GM12878 (cell line): ENCODE data around the gene TUBB4B. TPM values are rescaled to one million over a fixed set of nuclear protein-coding genes. Genes with fewer than 3 reads are reported as not detected.

Experiments used
- ATAC-seq: fragments of 200-7000 bp; cut with Tn5 transposase; 3 replicates; pipeline ENCODE4 v1.9.1; 2020; ENCODE audit warnings: mild to moderate bottlenecking, moderate library complexity
- BruUV-seq: library from RNA; stranded (reverse); fragments of 400-500 nt; replicated peaks from 2 replicates; lab custom pipeline; 2021; lab: Mats Ljungman, UMichigan
- CTCF ChIA-PET: fragments of 300-600 bp; sonication (Branson Sonifier 250); formaldehyde crosslinking; extraction: SDS; loops from one replicate; lab custom pipeline; 2021; ENCODE audit warnings: inconsistent platforms; lab: Yijun Ruan, JAX
- POLR2A ChIA-PET: fragments of 350-600 bp; formaldehyde crosslinking; extraction: SDS; loops from one replicate; lab custom pipeline; 2021; ENCODE audit warnings: inconsistent platforms; lab: Charles Lee
- RAD21 ChIA-PET: fragments of 300-600 bp; sonication (Branson Sonifier 250); formaldehyde crosslinking; loops from one replicate; lab custom pipeline; 2023; ENCODE audit warnings: antibody characterized with exemption; ENCODE audit not compliant: unreplicated experiment; lab: Charles Lee
- SMC1A ChIA-PET: fragments of 300-600 bp; sonication (Branson Sonifier 250); formaldehyde crosslinking; loops from one replicate; lab custom pipeline; 2023; ENCODE audit not compliant: unreplicated experiment, uncharacterized antibody; lab: Charles Lee
- DNase-seq: peaks from one replicate; pipeline ENCODE4 v3.0.0-alpha.2; 2011; ENCODE audit warnings: low read depth, low spot score
- FAIRE-seq: peaks from 3 replicates; lab custom pipeline; 2011; peaks lifted over from hg19 to GRCh38; lab: Jason Lieb, UNC
- H2AFZ ChIP-seq: 2 replicates; pipeline ENCODE4 v1.6.0; 2011; ENCODE audit warnings: low read depth, low read length, control low read depth; ENCODE audit not compliant: control insufficient read depth
- H3K27ac ChIP-seq: 2 replicates; pipeline ENCODE4 v1.5.1; 2011; ENCODE audit warnings: control low read depth; ENCODE audit not compliant: control insufficient read depth, insufficient read depth
- H3K27me3 ChIP-seq, 2 experiments: replicated peaks in 1 of 2; 2 replicates each; pipeline versions ENCODE4 v1.6.0 to v1.6.1; 2011; ENCODE audit warnings: low read length in 1 of 2; ENCODE audit not compliant: control insufficient read depth in 2 of 2, insufficient read depth in 2 of 2
- H3K36me3 ChIP-seq, 2 experiments: 2 replicates each; pipeline ENCODE4 v1.5.1; 2011; ENCODE audit warnings: low read length in 1 of 2; ENCODE audit not compliant: control insufficient read depth in 2 of 2, insufficient read depth in 2 of 2
- H3K4me1 ChIP-seq: 2 replicates; pipeline ENCODE4 v1.6.1; 2011; ENCODE audit warnings: mild to moderate bottlenecking, low read length, moderate library complexity, mixed read lengths; ENCODE audit not compliant: control insufficient read depth, insufficient read depth
- H3K4me2 ChIP-seq: 2 replicates; pipeline ENCODE4 v1.6.0; 2011; ENCODE audit warnings: control low read depth; ENCODE audit not compliant: control insufficient read depth, insufficient read depth
- H3K4me3 ChIP-seq: fragments of 200-600 bp; sonication (generic); 2 replicates; pipeline ENCODE4 v1.5.1; 2016
- H3K79me2 ChIP-seq: 2 replicates; pipeline ENCODE4 v1.6.0; 2011; ENCODE audit warnings: low read length; ENCODE audit not compliant: control insufficient read depth, insufficient read depth
- H3K9ac ChIP-seq: 2 replicates; pipeline ENCODE4 v1.8.0; 2011; ENCODE audit warnings: low read length, control low read depth, mixed read lengths; ENCODE audit not compliant: control insufficient read depth, insufficient read depth
- H3K9me3 ChIP-seq: replicated peaks from 3 replicates; pipeline ENCODE4 v1.5.1; 2011; ENCODE audit warnings: mild to moderate bottlenecking, low read length; ENCODE audit not compliant: control insufficient read depth, insufficient read depth
- H4K20me1 ChIP-seq: 2 replicates; pipeline ENCODE4 v1.6.0; 2011; ENCODE audit not compliant: control insufficient read depth, insufficient read depth
- ASH2L ChIP-seq: fragments of 300-600, 200-600 bp; sonication (generic); IDR thresholded peaks from 2 replicates; pipeline ENCODE4 v1.6.1; 2017; ENCODE audit warnings: low read depth, mild to moderate bottlenecking, borderline replicate concordance
- MEF2A ChIP-seq: IDR thresholded peaks from 2 replicates; pipeline ENCODE4 v1.6.1; 2011; ENCODE audit warnings: low read depth, mild to moderate bottlenecking, low read length, moderate library complexity; ENCODE audit not compliant: insufficient read depth
- NRF1 ChIP-seq: conservative IDR thresholded peaks from 2 replicates; pipeline ENCODE4 v1.6.1; 2011; ENCODE audit warnings: mild to moderate bottlenecking, low read depth, low read length, improper control_type of control experiment
- SPI1 ChIP-seq: IDR thresholded peaks from 2 replicates; pipeline ENCODE4 v1.6.1; 2011; ENCODE audit warnings: low read depth, mild to moderate bottlenecking, low read length, moderate library complexity, borderline replicate concordance; ENCODE audit not compliant: insufficient read depth
- SUZ12 ChIP-seq: fragments of 200-600 bp; sonication (generic); IDR thresholded peaks from one replicate; pipeline ENCODE4 v1.6.1; 2018; ENCODE audit warnings: antibody characterized with exemption, mild to moderate bottlenecking; ENCODE audit not compliant: unreplicated experiment
- WGBS: methylation state at CpG from one replicate; pipeline ENCODE4 v1.1.6; 2016; ENCODE audit warnings: low lambda C conversion rate; ENCODE audit not compliant: insufficient replicate concordance, insufficient coverage; ENCODE audit errors: missing lambda C conversion rate; 5-methylcytosine and 5-hydroxymethylcytosine counted together
- in situ Hi-C: fragments of 300-500 bp; cut with MboI; formaldehyde crosslinking; loops from 9 replicates; pipeline ENCODE4 v1.14.3; 2018; ENCODE audit warnings: mixed read lengths
- intact Hi-C: fragments of 100-400 bp; cut with micrococcal nuclease; formaldehyde crosslinking; loops from one replicate; pipeline ENCODE4 v1.14.2; 2022; ENCODE audit not compliant: unreplicated experiment
- polyA plus RNA-seq, 11 experiments: library from polyadenylated mRNA; depleted of rRNA in 4 of 11; unstranded in 6 of 11; stranded (reverse) in 5 of 11; fragments of >200 nt; fragmentation: Nextera tagmentation in 4 of 11; fragmentation: Illumina TruSeq in 1 of 11; extraction: Ambion mirVana in 4 of 11; extraction: Trizol in 1 of 11; gene quantifications; 1 replicate in 1 of 11; 2 replicates in 10 of 11; pipeline versions ENCODE4 v1.2.1 to v1.2.3, GENCODE V29; 2011 to 2016; ENCODE audit warnings: inconsistent platforms in 2 of 11, missing spikeins in 2 of 11, low read depth in 1 of 11
- total RNA-seq, 4 experiments: library from RNA; depleted of rRNA in 3 of 4; stranded (reverse); fragments of >200 nt in 3 of 4; fragmentation: Illumina TruSeq in 1 of 4; extraction: Trizol in 1 of 4; gene quantifications; 2 replicates each; pipeline versions ENCODE4 v1.2.1 to v1.2.3, GENCODE V29; 2013 to 2021

Gene TUBB4B
- total and polyA plus RNA-seq, 10 of the 15 experiments (the other 5 are each of a cell fraction or from before 2014, with no cell fraction given), result 23.0 to 532 (median 254) TPM

DNA sequence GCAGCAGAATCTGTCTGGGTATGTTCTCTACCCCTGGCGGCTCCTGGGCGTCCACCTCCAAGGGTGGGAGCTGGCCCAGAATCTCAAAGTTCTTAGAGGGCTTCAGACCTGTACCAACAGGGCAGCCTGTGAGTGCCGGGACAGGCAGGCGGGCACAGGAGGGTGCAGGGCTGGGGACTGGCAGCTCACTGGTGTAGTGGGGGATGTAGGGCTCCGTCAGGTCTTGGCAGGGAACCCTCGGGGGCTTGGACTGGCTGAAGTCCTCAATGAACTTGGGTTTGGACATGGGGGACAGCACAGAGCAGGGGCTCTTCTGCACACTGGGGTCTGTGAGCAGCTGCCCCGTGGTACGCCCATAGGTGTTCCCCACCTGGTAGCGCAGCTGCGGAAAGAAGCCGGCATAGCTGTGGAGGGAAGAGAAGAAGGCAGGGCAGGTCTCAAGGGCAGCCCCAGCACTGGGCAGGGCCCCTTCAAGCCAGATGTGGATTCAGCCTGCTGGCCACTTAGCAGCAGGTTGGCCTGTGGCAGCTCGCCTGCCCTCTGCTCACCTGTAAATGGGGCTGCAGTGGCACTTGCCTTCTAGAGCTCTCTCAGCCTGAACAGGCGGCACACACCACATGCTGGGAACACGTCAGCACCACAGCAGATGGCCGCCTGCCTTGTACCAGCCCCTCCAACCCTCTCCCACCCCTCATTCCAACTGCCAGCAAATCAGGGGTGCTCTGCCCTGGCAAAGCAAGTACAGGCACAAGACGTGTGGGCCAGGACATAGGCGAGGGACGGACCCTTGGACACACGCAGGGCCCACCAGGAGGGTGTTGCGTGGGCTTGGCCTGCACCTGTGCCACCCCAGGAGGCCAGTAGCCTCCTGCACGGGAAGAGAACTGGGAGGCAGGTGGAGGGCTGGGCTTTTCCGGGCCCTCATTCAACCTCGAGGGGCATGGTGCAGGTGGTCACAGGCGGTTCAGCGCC, 4.6 kb downstream of the TUBB4B start:
- Histone ChIP-seq H3K9ac (no peak overlapping the region), H3K79me2 (peaks cover 24% of the 10 kb centered on the region), H2AFZ (no peak overlapping the region), H3K4me2 (no peak overlapping the region), H3K4me1 (peaks cover 19% of the 10 kb centered on the region), H3K27ac (no peak overlapping the region), H3K27me3 (no peaks in the 10 kb centered on the region), H3K36me3 (peaks cover 8 to 14% of the 10 kb centered on the region in 2 experiments), H3K9me3 (no peaks in the 10 kb centered on the region), H3K4me3 (no peak overlapping the region), H4K20me1 (peaks cover 4% of the 10 kb centered on the region; the same call in 1 of the 2 replicates)
- in situ Hi-C loops, result no loop called here
- intact Hi-C loops, result no loop called here
- ChIA-PET CTCF (no interaction called here), RAD21 (no interaction called here), SMC1A (no interaction called here), POLR2A (no interaction called here)
- no peak for DNase-seq
- TF ChIP-seq SPI1, result no peak
- no peak for TF ChIP-seq ASH2L
- TF ChIP-seq NRF1, result no peak
- TF ChIP-seq MEF2A, result no peak
- TF ChIP-seq SUZ12, result no peak
- FAIRE-seq, result no peak
- no TSS peak for BruUV-seq
- WGBS, result 56% methylated on average over 25 of the region's 25 CpGs
- ATAC-seq, result no peak
